HEK293 (cell line): ENCODE data around the gene PANX2.
A peak's percentile ranks its signal among the peaks of the same experiment; 100 is the strongest.

Experiments
- CTCF ChIA-PET: fragments of 350-600 bp; formaldehyde crosslinking; extraction: SDS; loops from one replicate; lab custom pipeline; 2021; ENCODE audit warnings: antibody characterized with exemption; lab: Yijun Ruan, JAX
- POLR2A ChIA-PET: fragments of 300-600 bp; formaldehyde crosslinking; extraction: SDS; loops from one replicate; lab custom pipeline; 2020; ENCODE audit warnings: antibody characterized with exemption, inconsistent platforms; lab: Yijun Ruan, JAX
- H3K27ac ChIP-seq: fragments of 200-500 bp; sonication (Bioruptor generic); 2 replicates; pipeline ENCODE4 v1.5.1; 2014; ENCODE audit warnings: low read depth, low read length, control low read depth, inconsistent platforms; ENCODE audit errors: extremely low read depth
- H3K36me3 ChIP-seq, 2 experiments: fragments of 200-500 bp in 1 of 2; sonication (Bioruptor generic) in 1 of 2; 1 replicate in 1 of 2; 2 replicates in 1 of 2; pipeline ENCODE4 v1.5.1; 2014 to 2017; ENCODE audit warnings: inconsistent platforms in 2 of 2, low read length in 2 of 2; ENCODE audit not compliant: control insufficient read depth in 2 of 2, insufficient read depth in 1 of 2
- H3K4me1 ChIP-seq: fragments of 200-500 bp; sonication (Bioruptor generic); 2 replicates; pipeline ENCODE4 v1.5.1; 2014; ENCODE audit warnings: mild to moderate bottlenecking, low read length, inconsistent platforms; ENCODE audit not compliant: control insufficient read depth, insufficient read depth
- H3K4me3 ChIP-seq: 2 replicates; pipeline ENCODE4 v1.5.1; 2011; ENCODE audit warnings: low read depth, mild to moderate bottlenecking, control low read depth, low read length, moderate library complexity
- H3K9me3 ChIP-seq: fragments of 200-500 bp; sonication (Bioruptor generic); 2 replicates; pipeline ENCODE4 v1.5.1; 2014; ENCODE audit warnings: low read depth, low read length, inconsistent platforms; ENCODE audit not compliant: control insufficient read depth, insufficient read depth
- BCL11A ChIP-seq: fragments of 450-650 bp; formaldehyde crosslinking; IDR thresholded peaks from 2 replicates; pipeline ENCODE4 v1.5.1; 2016; ENCODE audit warnings: low read depth, missing biosample characterization, missing genetic modification characterization
- BCL11B ChIP-seq: fragments of 450-650 bp; formaldehyde crosslinking; IDR thresholded peaks from 2 replicates; pipeline ENCODE4 v1.5.1; 2016; ENCODE audit warnings: low read depth, missing biosample characterization, missing genetic modification characterization
- GLIS1 ChIP-seq: fragments of 450-650 bp; formaldehyde crosslinking; IDR thresholded peaks from 2 replicates; pipeline ENCODE4 v1.5.1; 2016; ENCODE audit warnings: missing biosample characterization, missing genetic modification characterization
- GLIS2 ChIP-seq: fragments of 450-650 bp; formaldehyde crosslinking; IDR thresholded peaks from 2 replicates; pipeline ENCODE4 v1.5.1; 2016; ENCODE audit warnings: missing biosample characterization, missing genetic modification characterization
- KLF8 ChIP-seq: fragments of 450-650 bp; formaldehyde crosslinking; IDR thresholded peaks from 2 replicates; pipeline ENCODE4 v1.5.1; 2016; ENCODE audit warnings: missing biosample characterization, missing genetic modification characterization
- KLF9 ChIP-seq: fragments of 450-650 bp; formaldehyde crosslinking; IDR thresholded peaks from 2 replicates; pipeline ENCODE4 v1.5.1; 2016; ENCODE audit warnings: missing biosample characterization, missing genetic modification characterization, low read depth
- OSR2 ChIP-seq: fragments of 450-650 bp; formaldehyde crosslinking; IDR thresholded peaks from 2 replicates; pipeline ENCODE4 v1.5.1; 2016; ENCODE audit warnings: missing biosample characterization, missing genetic modification characterization
- PATZ1 ChIP-seq: fragments of 450-650 bp; formaldehyde crosslinking; IDR thresholded peaks from 2 replicates; pipeline ENCODE4 v1.5.1; 2016; ENCODE audit warnings: missing biosample characterization, missing genetic modification characterization
- REPIN1 ChIP-seq: fragments of 450-650 bp; formaldehyde crosslinking; IDR thresholded peaks from 2 replicates; pipeline ENCODE4 v1.5.1; 2017; ENCODE audit warnings: missing biosample characterization, missing genetic modification characterization, low read depth
- SP2 ChIP-seq: fragments of 450-650 bp; formaldehyde crosslinking; IDR thresholded peaks from 2 replicates; pipeline ENCODE4 v1.5.1; 2016; ENCODE audit warnings: missing biosample characterization, missing genetic modification characterization
- SP7 ChIP-seq: fragments of 450-650 bp; formaldehyde crosslinking; IDR thresholded peaks from 2 replicates; pipeline ENCODE4 v1.5.1; 2016; ENCODE audit warnings: missing biosample characterization, missing genetic modification characterization
- YY2 ChIP-seq: fragments of 450-650 bp; formaldehyde crosslinking; IDR thresholded peaks from 2 replicates; pipeline ENCODE4 v1.5.1; 2016; ENCODE audit warnings: missing biosample characterization, missing genetic modification characterization
- ZBTB10 ChIP-seq: fragments of 450-650 bp; formaldehyde crosslinking; IDR thresholded peaks from 2 replicates; pipeline ENCODE4 v1.5.1; 2016; ENCODE audit warnings: missing biosample characterization, missing genetic modification characterization
- ZBTB20 ChIP-seq: fragments of 450-650 bp; formaldehyde crosslinking; IDR thresholded peaks from 2 replicates; pipeline ENCODE4 v1.5.1; 2016; ENCODE audit warnings: missing biosample characterization, missing genetic modification characterization
- ZBTB48 ChIP-seq: fragments of 450-650 bp; formaldehyde crosslinking; IDR thresholded peaks from 2 replicates; pipeline ENCODE4 v1.5.1; 2016; ENCODE audit warnings: missing biosample characterization, missing genetic modification characterization
- ZBTB8A ChIP-seq: fragments of 450-650 bp; formaldehyde crosslinking; IDR thresholded peaks from 2 replicates; pipeline ENCODE4 v1.5.1; 2016; ENCODE audit warnings: missing biosample characterization, missing genetic modification characterization
- ZFHX2 ChIP-seq: fragments of 450-650 bp; formaldehyde crosslinking; conservative IDR thresholded peaks from 2 replicates; pipeline ENCODE4 v1.5.1; 2016; ENCODE audit warnings: missing biosample characterization, missing genetic modification characterization
- ZIC2 ChIP-seq: fragments of 450-650 bp; formaldehyde crosslinking; IDR thresholded peaks from 2 replicates; pipeline ENCODE4 v1.5.1; 2016; ENCODE audit warnings: missing biosample characterization, missing genetic modification characterization
- ZNF10 ChIP-seq: fragments of 450-650 bp; formaldehyde crosslinking; IDR thresholded peaks from 2 replicates; pipeline ENCODE4 v1.5.1; 2017; ENCODE audit warnings: missing biosample characterization, missing genetic modification characterization
- ZNF335 ChIP-seq: fragments of 450-650 bp; formaldehyde crosslinking; conservative IDR thresholded peaks from 2 replicates; pipeline ENCODE4 v1.5.1; 2016; ENCODE audit warnings: missing biosample characterization, missing genetic modification characterization
- ZNF341 ChIP-seq: fragments of 450-650 bp; formaldehyde crosslinking; IDR thresholded peaks from 2 replicates; pipeline ENCODE4; 2016; ENCODE audit warnings: low read depth, missing biosample characterization, missing genetic modification characterization
- ZNF398 ChIP-seq: fragments of 450-650 bp; formaldehyde crosslinking; IDR thresholded peaks from 2 replicates; pipeline ENCODE4 v1.5.1; 2017; ENCODE audit warnings: missing biosample characterization, missing genetic modification characterization
- ZNF76 ChIP-seq: fragments of 450-650 bp; formaldehyde crosslinking; IDR thresholded peaks from 2 replicates; pipeline ENCODE4; 2016; ENCODE audit warnings: low read depth, missing biosample characterization, missing genetic modification characterization, borderline replicate concordance

PANX2 gene

GRCh38 chr22:50199829-50200460 is 29.4 kb downstream of the PANX2 start:
- Histone ChIP-seq H3K9me3 (no peaks in the 10 kb centered on the region), H3K36me3 (peaks cover 24 to 65% of the 10 kb centered on the region in 2 experiments), H3K4me3 (peak overlapping the region; percentile 63), H3K27ac (peak overlapping the region; percentile 82), H3K4me1 (peaks cover 5% of the 10 kb centered on the region; the same call in 1 of the 2 replicates)
- CTCF ChIA-PET = interaction anchor here (2.3 kb wide), 1 partner anchor 9 kb away, joined by 5 read pairs; no protein-coding TSS in a partner anchor
- peak; percentile 49 for TF ChIP-seq ZBTB8A (tag by site-specific recombination)
- no peak for TF ChIP-seq ZNF398
- TF ChIP-seq ZNF335 (tag by site-specific recombination) = peak; percentile 80
- TF ChIP-seq BCL11B (tag by site-specific recombination) = peak; percentile 46
- peak; percentile 64 for TF ChIP-seq ZNF76 (tag by site-specific recombination)
- TF ChIP-seq ZIC2 (tag by site-specific recombination) = peak; percentile 54; the same call in 1 of the 2 replicates
- peak; percentile 15 for TF ChIP-seq SP2 (tag by site-specific recombination)
- peak; percentile 45; the same call in 1 of the 2 replicates for TF ChIP-seq BCL11A (tag by site-specific recombination)
- TF ChIP-seq KLF8 = peak; percentile 38; the same call in 1 of the 2 replicates
- TF ChIP-seq PATZ1 = 0 out of 2 replicates have a peak, but pooled peaks have one; percentile 55
- no peak for TF ChIP-seq YY2 (tag by site-specific recombination)
- 0 out of 2 replicates have a peak, but pooled peaks have one; percentile 22 for TF ChIP-seq SP7
- peak; percentile 30 for TF ChIP-seq GLIS2 (tag by site-specific recombination)
- no peak for TF ChIP-seq KLF9 (tag by site-specific recombination)
- 0 out of 2 replicates have a peak, but pooled peaks have one; percentile 18 for TF ChIP-seq ZBTB10 (tag by site-specific recombination)
- peak; percentile 93 for TF ChIP-seq ZNF341 (tag by site-specific recombination)
- no peak for TF ChIP-seq ZFHX2 (tag by site-specific recombination)
- TF ChIP-seq OSR2 (tag by site-specific recombination) = peak; percentile 91
- TF ChIP-seq ZNF10 (tag by site-specific recombination) = no peak
- peak; percentile 61 for TF ChIP-seq ZBTB20 (tag by site-specific recombination)
- peak; percentile 35; the same call in 1 of the 2 replicates for TF ChIP-seq ZBTB48 (tag by site-specific recombination)
- TF ChIP-seq REPIN1 (tag by site-specific recombination) = no peak
- TF ChIP-seq GLIS1 = peak; percentile 55
- TF ChIP-seq, all 188 proteins: peak for 17
- POLR2A ChIA-PET = interaction anchor here (1.0 to 1.2 kb wide), 2 partner anchors 9 to 28 kb away, joined by 5 to 8 read pairs; no protein-coding TSS in a partner anchor
